H9 (cell line): ENCODE measurements around the gene C10orf95. TPM values are rescaled to one million over a fixed set of nuclear protein-coding genes. Genes with fewer than 3 reads are reported as not detected.

Experiments
- DNase-seq: peaks from one replicate; pipeline ENCODE4 v3.0.0-alpha.2; 2017
- H2AFZ ChIP-seq: one replicate; pipeline ENCODE4 v1.6.1; 2013; ENCODE audit warnings: mild to moderate bottlenecking, low read length, control low read depth, moderate library complexity
- H2AK5ac ChIP-seq: 2 replicates; pipeline ENCODE4 v1.6.1; 2013; ENCODE audit warnings: low read length, control low read depth, mixed read lengths; ENCODE audit not compliant: insufficient read length
- H2BK120ac ChIP-seq: one replicate; pipeline ENCODE4 v1.6.1; 2013; ENCODE audit warnings: low read depth, mild to moderate bottlenecking, low read length, control low read depth, inconsistent platforms; ENCODE audit not compliant: poor library complexity, severe bottlenecking
- H2BK12ac ChIP-seq: 2 replicates; pipeline ENCODE4 v1.6.1; 2013; ENCODE audit warnings: low read length, control low read depth, mixed read lengths, low read depth; ENCODE audit not compliant: insufficient read length
- H2BK15ac ChIP-seq: 2 replicates; pipeline ENCODE4 v1.6.1; 2013; ENCODE audit warnings: low read depth, low read length, control low read depth
- H2BK20ac ChIP-seq: one replicate; pipeline ENCODE4 v1.6.1; 2013; ENCODE audit warnings: low read depth, mild to moderate bottlenecking, low read length, control low read depth, inconsistent platforms; ENCODE audit not compliant: poor library complexity, severe bottlenecking
- H2BK5ac ChIP-seq: 2 replicates; pipeline ENCODE4 v1.6.1; 2013; ENCODE audit warnings: low read length, control low read depth, mixed read lengths; ENCODE audit not compliant: insufficient read length
- H3K14ac ChIP-seq: 2 replicates; pipeline ENCODE4 v1.6.1; 2013; ENCODE audit warnings: low read length, control low read depth; ENCODE audit not compliant: insufficient read depth
- H3K18ac ChIP-seq: 2 replicates; pipeline ENCODE4 v1.6.1; 2013; ENCODE audit warnings: low read depth, mild to moderate bottlenecking, mixed read lengths, low read length, control low read depth; ENCODE audit not compliant: insufficient read length
- H3K23ac ChIP-seq: 2 replicates; pipeline ENCODE4 v1.6.1; 2013; ENCODE audit warnings: low read length, control low read depth, mixed read lengths, low read depth; ENCODE audit not compliant: insufficient read length
- H3K23me2 ChIP-seq: 2 replicates; pipeline ENCODE4 v1.6.1; 2013; ENCODE audit warnings: low read depth, mild to moderate bottlenecking, mixed read lengths, low read length, control low read depth; ENCODE audit not compliant: insufficient read length, poor library complexity, severe bottlenecking
- H3K27ac ChIP-seq: 2 replicates; pipeline ENCODE4 v1.5.1; 2013; ENCODE audit warnings: low read length, control low read depth, mixed read lengths, low read depth; ENCODE audit not compliant: insufficient read length
- H3K27me3 ChIP-seq: 2 replicates; pipeline ENCODE4 v1.6.1; 2013; ENCODE audit warnings: low read length, control low read depth, inconsistent platforms; ENCODE audit not compliant: insufficient read depth
- H3K4ac ChIP-seq: 2 replicates; pipeline ENCODE4 v1.6.1; 2013; ENCODE audit warnings: low read depth, mild to moderate bottlenecking, control low read depth, inconsistent platforms, low read length, moderate library complexity
- H3K4me1 ChIP-seq: 2 replicates; pipeline ENCODE4 v1.6.1; 2013; ENCODE audit warnings: low read length, control low read depth, inconsistent platforms; ENCODE audit not compliant: insufficient read depth
- H3K4me2 ChIP-seq: 2 replicates; pipeline ENCODE4 v1.6.1; 2013; ENCODE audit warnings: low read length, control low read depth, mixed read lengths; ENCODE audit not compliant: insufficient read length, insufficient read depth
- H3K56ac ChIP-seq: 2 replicates; pipeline ENCODE4 v1.6.1; 2013; ENCODE audit warnings: low read depth, mild to moderate bottlenecking, mixed read lengths, low read length, control low read depth; ENCODE audit not compliant: insufficient read length
- H3K79me1 ChIP-seq: 2 replicates; pipeline ENCODE4 v1.6.1; 2013; ENCODE audit warnings: low read depth, mild to moderate bottlenecking, moderate library complexity, low read length, control low read depth, inconsistent platforms; ENCODE audit not compliant: insufficient read depth, poor library complexity, severe bottlenecking
- H3K79me2 ChIP-seq: 2 replicates; pipeline ENCODE4 v1.6.1; 2013; ENCODE audit warnings: low read length, control low read depth, inconsistent platforms; ENCODE audit not compliant: insufficient read depth
- H3K9ac ChIP-seq: 2 replicates; pipeline ENCODE4 v1.6.1; 2013; ENCODE audit warnings: low read length, control low read depth, mixed read lengths; ENCODE audit not compliant: insufficient read length; ENCODE audit errors: extremely low read depth
- H3K9me3 ChIP-seq: one replicate; pipeline ENCODE4 v1.6.1; 2013; ENCODE audit warnings: low read depth, low read length, inconsistent platforms; ENCODE audit not compliant: control insufficient read depth
- H3T11ph ChIP-seq: one replicate; pipeline ENCODE4 v1.6.1; 2013; ENCODE audit warnings: mild to moderate bottlenecking, low read length, control low read depth, inconsistent platforms
- H4K20me1 ChIP-seq: one replicate; pipeline ENCODE4 v1.6.1; 2013; ENCODE audit not compliant: control insufficient read depth, insufficient read length, insufficient read depth
- H4K5ac ChIP-seq: 2 replicates; pipeline ENCODE4 v1.6.1; 2013; ENCODE audit warnings: low read depth, mild to moderate bottlenecking, mixed read lengths, low read length, control low read depth; ENCODE audit not compliant: insufficient read length
- H4K8ac ChIP-seq: replicated peaks from 2 replicates; pipeline ENCODE4 v1.6.1; 2013; ENCODE audit warnings: low read length, control low read depth, mixed read lengths, low read depth; ENCODE audit not compliant: insufficient read length
- H4K91ac ChIP-seq: 2 replicates; pipeline ENCODE4 v1.6.1; 2013; ENCODE audit warnings: low read depth, mild to moderate bottlenecking, moderate library complexity, mixed read lengths, low read length, control low read depth; ENCODE audit not compliant: insufficient read length
- H3K27ac Mint-ChIP-seq, 3 experiments: 2 replicates in 2 of 3; 3 replicates in 1 of 3; pipeline ENCODE4 v1.8.0; 2020 to 2021; ENCODE audit warnings: mixed read lengths in 3 of 3, mild to moderate bottlenecking in 1 of 3, moderate library complexity in 1 of 3
- H3K27me3 Mint-ChIP-seq: 2 replicates; pipeline ENCODE4 v1.8.0; 2021; ENCODE audit warnings: low read depth, mild to moderate bottlenecking, moderate library complexity, mixed read lengths
- H3K36me3 Mint-ChIP-seq, 3 experiments: 2 replicates in 2 of 3; 3 replicates in 1 of 3; pipeline ENCODE4 v1.8.0; 2020 to 2021; ENCODE audit warnings: low read depth in 3 of 3, mixed read lengths in 3 of 3; ENCODE audit not compliant: insufficient read depth in 1 of 3
- H3K4me1 Mint-ChIP-seq, 2 experiments: 2 replicates each; pipeline ENCODE4 v1.8.0; 2020; ENCODE audit warnings: mixed read lengths in 2 of 2
- H3K4me3 Mint-ChIP-seq, 2 experiments: 2 replicates in 1 of 2; 3 replicates in 1 of 2; pipeline ENCODE4 v1.8.0; 2020 to 2021; ENCODE audit warnings: mild to moderate bottlenecking in 2 of 2, mixed read lengths in 2 of 2, moderate library complexity in 1 of 2
- H3K9me3 Mint-ChIP-seq, 2 experiments: 2 replicates in 1 of 2; 3 replicates in 1 of 2; pipeline ENCODE4 v1.8.0; 2020; ENCODE audit warnings: mild to moderate bottlenecking in 2 of 2, mixed read lengths in 2 of 2, moderate library complexity in 1 of 2
- whole genome bisulfite sequencing: extraction: QIAGEN DNeasy Blood & Tissue Kit; methylation state at CpG from one replicate; pipeline ENCODE4 v1.1.7; 2013; ENCODE audit warnings: missing lambda C conversion rate, low lambda C conversion rate, mixed read lengths; ENCODE audit not compliant: insufficient read length; ENCODE audit errors: extremely low coverage; 5-methylcytosine and 5-hydroxymethylcytosine counted together
- total RNA-seq: library from RNA; stranded (reverse); gene quantifications from 2 replicates; pipeline ENCODE4 v1.2.1, GENCODE V29; 2021
- TF ChIP-seq, protein P1 (sequence below): fragments of 200-600 bp; sonication (generic); conservative IDR thresholded peaks from 3 replicates; pipeline ENCODE4 v1.8.0; 2021; ENCODE audit warnings: antibody characterized with exemption, mild to moderate bottlenecking

Gene C10orf95
- total RNA-seq, 1 experiment from 2014 or later, result not detected

- Histone ChIP-seq H2BK120ac (no peak overlapping the region), H3K9ac (no peak overlapping the region), H2BK12ac (no peak overlapping the region), H2AK5ac (no peak overlapping the region), H2BK20ac (no peak overlapping the region), H4K5ac (no peak overlapping the region), H3K18ac (no peak overlapping the region), H3T11ph (no peak overlapping the region), H3K4ac (no peak overlapping the region), H2AFZ (no peak overlapping the region), H2BK15ac (no peak overlapping the region), H3K23me2 (peaks cover 10% of the 10 kb centered on the region), H3K56ac (no peak overlapping the region), H2BK5ac (no peak overlapping the region), H4K8ac (no peak overlapping the region), H4K20me1 (no peaks in the 10 kb centered on the region), H4K91ac (no peak overlapping the region), H3K14ac (no peak overlapping the region), H3K27ac (no peak overlapping the region), H3K23ac (no peak overlapping the region), H3K4me2 (no peak overlapping the region), H3K79me1 (no peaks in the 10 kb centered on the region), H3K9me3 (no peaks in the 10 kb centered on the region), H3K4me1 (peaks cover 3% of the 10 kb centered on the region), H3K27me3 (no peaks in the 10 kb centered on the region), H3K79me2 (no peaks in the 10 kb centered on the region)
- no peaks in the 10 kb centered on the region for H3K9me3 Mint-ChIP-seq
- DNase-seq, result no peak
- peaks cover 36 to 38% of the 10 kb centered on the region in 2 experiments for H3K4me1 Mint-ChIP-seq
- peaks cover 16% of the 10 kb centered on the region for H3K27me3 Mint-ChIP-seq
- peak overlapping the region in 1 of 3 experiments; percentile 49; a peak in 1 of 7 replicates for H3K27ac Mint-ChIP-seq
- TF ChIP-seq, protein P1, sequence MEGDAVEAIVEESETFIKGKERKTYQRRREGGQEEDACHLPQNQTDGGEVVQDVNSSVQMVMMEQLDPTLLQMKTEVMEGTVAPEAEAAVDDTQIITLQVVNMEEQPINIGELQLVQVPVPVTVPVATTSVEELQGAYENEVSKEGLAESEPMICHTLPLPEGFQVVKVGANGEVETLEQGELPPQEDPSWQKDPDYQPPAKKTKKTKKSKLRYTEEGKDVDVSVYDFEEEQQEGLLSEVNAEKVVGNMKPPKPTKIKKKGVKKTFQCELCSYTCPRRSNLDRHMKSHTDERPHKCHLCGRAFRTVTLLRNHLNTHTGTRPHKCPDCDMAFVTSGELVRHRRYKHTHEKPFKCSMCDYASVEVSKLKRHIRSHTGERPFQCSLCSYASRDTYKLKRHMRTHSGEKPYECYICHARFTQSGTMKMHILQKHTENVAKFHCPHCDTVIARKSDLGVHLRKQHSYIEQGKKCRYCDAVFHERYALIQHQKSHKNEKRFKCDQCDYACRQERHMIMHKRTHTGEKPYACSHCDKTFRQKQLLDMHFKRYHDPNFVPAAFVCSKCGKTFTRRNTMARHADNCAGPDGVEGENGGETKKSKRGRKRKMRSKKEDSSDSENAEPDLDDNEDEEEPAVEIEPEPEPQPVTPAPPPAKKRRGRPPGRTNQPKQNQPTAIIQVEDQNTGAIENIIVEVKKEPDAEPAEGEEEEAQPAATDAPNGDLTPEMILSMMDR, result no peak
- no CpG with 5 or more reads among the region's 3 CpGs for WGBS
- H3K36me3 Mint-ChIP-seq, result peaks cover 0 to 8% (median 0%) of the 10 kb centered on the region in 3 experiments; a peak in 4 of 7 replicates
- H3K4me3 Mint-ChIP-seq, result peak overlapping the region in 1 of 2 experiments; percentile 50; a peak in 2 of 5 replicates
Measured at GRCh38 chr10:102465466-102465865, 14.1 kb upstream of the C10orf95 start.
